HG02943 (cell line): ENCODE measurements around the gene TMEM9.

Experiments
- ATAC-seq: cut with Tn5 transposase; IDR thresholded peaks from one replicate; pipeline ENCODE4 v1.9.1; 2021; ENCODE audit warnings: mild to moderate bottlenecking, low read depth, moderate library complexity; ENCODE audit not compliant: unreplicated experiment

Gene TMEM9

GRCh38 chr1:201111156-201111555, 43.1 kb downstream of the TMEM9 start:
- ATAC-seq, result no peak

DNA sequence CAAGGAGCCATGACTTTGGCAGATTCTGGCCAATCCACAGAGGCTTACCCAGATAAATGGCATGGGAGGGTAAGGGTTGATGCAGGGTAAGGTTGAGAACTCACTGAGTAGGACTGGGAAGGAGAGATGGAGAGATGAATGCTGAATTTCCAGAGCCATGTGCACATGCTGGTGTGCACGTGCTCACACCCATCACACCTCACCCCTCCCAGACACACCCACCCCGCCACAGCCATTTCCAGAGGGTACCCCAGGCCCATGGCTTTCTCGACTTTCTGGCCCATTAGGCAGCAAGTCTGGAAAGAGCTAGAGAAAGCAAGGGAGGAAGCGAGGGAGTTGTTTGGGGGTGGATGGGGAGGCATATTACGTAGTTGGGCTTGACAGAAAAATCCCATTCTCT, 43.7 kb downstream of the TMEM9 start:
- no peak for ATAC-seq

DNA sequence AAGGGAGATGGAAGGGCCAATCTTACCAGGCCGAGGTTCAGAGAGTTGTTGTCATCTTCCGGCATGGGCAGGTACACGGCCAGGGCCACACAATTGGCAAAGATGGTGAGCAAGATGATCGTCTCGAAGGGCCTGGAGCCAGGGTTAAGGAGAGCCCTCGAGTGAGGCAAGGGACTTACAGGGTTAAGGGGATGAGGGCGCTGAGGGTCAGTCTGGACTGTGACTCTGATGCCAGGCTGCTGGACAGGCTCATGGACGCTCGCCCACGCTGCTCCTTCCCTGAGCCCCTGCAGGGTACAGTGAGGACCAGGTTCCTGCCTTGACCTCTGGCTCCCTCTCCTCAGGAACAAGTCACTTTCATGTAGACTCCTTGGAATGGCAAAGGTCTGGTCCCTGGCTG, 44.1 kb downstream of the TMEM9 start:
- ATAC-seq, result no peak

DNA sequence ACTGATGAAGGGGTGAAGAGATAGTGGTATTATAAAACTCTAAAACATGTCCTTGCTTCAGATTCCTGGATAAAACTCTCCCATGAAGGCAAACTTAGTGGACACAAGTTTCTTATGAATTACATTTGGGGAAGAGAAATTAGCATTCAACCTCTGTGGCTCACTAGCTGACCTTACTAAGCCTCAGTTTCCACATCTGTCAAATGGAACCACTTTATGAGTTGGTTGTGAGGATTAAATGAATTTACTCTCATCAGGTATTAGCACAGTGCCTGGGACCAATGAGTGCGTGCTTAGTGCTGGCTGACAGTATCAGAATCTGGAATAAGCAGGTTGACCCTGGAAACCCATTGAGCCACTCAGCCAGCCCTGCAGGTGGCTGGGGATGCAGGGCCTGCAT, 44.6 kb downstream of the TMEM9 start:
- ATAC-seq, result no peak

- no peak for ATAC-seq
These were observed 45.7 kb downstream of the TMEM9 start for GRCh38 chr1:201108614-201109013.

DNA sequence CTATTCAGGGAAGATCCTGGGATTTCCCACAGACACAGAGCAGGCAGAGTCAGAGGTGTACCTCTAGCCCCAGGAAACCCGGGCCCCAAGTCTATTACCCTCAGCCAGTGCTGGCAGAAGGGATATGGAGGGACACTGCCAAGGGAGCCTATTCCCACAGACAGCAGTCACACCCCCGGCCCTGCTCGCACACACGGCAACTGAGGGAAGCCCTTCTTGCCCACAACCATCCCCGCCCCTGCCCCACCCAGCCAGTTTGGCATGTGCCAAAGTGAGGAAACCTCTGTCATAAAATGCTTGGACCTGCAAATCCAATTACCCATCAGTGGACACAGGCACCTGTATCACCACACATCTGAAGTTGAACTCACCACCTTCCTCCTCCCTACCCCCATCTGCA, 48.6 kb downstream of the TMEM9 start:
- no peak for ATAC-seq

GRCh38 chr1:201104141-201104540, 50.1 kb downstream of the TMEM9 start:
- ATAC-seq, result no peak

DNA sequence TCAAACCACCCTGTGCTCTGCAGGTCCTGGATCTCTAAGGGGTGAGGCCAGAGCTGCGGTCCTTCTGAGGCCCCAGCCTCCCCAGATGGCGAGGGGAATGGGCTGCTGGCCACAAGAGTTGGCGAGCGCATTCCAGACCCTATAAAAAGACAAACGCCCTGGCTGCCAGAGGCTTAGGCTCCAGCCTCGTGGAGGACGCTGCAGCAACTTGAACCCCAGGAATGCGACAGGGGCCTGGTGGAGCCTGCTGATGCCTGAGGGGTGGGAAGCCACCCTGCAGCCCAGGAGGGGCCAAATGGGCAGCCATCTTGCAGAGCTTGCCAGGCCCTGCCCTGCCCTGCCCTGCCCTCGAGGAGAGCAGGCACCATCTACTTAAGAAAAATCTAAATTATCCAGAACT, 50.6 kb downstream of the TMEM9 start:
- no peak for ATAC-seq

DNA sequence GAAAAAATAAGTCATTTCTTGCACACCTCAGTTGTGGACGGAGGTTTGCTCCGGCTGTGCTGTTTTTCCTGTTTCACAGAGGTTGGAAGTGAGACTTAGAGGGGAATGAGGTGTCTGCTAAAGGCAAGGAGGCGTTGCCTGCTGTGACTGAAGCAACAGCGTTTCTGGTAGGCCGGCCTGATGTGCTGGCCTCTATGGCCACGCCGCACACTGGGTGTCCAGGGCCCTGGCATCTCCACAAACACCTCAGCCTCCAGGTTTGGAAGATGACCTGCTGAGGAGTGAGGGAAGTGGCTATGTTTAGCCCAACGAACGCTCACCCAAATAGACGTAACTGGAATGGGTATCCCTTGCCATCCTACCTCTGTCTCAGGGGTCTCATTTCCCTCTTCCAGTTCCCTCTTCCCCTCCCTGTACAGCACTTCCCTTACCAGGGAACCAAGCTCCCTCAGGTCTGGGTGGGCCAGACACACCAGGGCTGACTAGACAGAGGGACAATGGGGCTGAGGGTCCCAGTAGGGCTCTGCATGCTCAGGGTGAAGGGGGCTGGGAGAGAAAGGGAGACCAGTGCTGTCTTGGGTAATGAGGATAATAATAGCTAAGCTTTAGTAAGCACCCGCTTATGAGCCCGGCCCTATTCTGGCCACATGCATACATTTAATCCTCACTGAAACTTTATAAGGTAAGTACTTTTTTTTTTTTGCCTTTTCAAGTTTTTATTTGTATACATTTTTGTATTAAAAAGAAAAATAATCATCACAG, 53.9 kb downstream of the TMEM9 start:
- no peak for ATAC-seq

GRCh38 chr1:201098992-201099677, 55.1 kb downstream of the TMEM9 start:
- ATAC-seq, result no peak

GRCh38 chr1:201096977-201097856, 57.1 kb downstream of the TMEM9 start:
- ATAC-seq, result no peak

DNA sequence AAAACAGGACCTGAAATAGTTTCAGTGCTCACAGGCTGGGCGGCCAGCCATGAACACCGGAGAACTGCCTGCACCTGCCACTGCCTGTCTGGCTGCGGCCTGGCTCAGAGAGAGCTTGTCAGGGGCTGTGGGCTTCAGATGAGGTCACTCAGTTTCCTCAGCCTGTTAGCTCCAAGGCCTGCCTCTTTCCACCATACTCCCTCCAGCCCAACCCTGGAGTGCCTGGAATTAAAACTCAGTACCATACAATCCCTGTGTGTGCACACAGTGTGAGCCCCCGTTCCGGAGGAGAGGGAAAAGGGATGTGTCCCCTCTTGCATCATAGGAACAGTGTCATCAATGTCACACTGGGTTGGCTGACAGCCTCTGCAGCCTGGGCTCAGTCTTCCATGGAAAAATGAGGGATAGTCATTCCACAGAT, 58.2 kb downstream of the TMEM9 start:
- no peak for ATAC-seq

DNA sequence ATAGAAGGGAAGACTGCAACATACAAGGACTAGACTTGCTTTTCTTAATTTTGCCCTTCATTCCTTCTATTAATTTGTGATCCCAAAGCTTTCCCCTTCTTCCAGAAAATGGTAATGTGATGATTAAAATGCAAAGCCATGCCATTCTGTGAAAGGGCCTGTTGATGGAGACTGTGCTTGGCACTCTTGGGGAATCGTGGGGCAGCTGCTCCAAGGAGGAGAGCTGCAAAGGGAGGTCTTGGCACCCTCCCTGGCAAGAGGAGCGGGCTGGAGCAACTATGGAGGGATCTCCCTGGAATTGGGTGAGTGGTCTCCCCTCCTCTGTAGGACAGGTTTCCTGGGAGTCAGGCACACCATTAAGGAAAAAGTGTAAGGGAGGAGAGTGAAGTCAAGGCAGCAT, 58.7 kb downstream of the TMEM9 start:
- ATAC-seq, result no peak

DNA sequence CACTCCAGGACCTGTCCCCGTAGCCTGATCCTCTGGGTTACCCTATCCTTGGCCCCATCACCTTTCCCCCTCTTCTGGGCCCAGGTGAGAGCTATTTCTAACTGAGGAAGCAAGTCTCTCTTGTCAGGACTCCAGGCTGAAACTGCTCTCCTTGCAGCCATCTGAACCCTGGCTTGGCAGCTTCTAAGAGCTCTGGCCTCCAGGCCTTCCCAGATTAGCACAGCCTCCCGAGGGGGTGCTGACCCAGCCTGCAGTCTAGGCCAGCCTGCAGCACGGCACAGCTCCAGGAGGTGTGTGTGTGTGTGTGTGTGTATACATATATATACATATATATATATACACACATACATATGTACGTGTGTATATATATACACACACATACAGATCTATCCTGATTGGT, 59.4 kb downstream of the TMEM9 start:
- no peak for ATAC-seq

- ATAC-seq, result no peak
These were observed 60.3 kb downstream of the TMEM9 start for GRCh38 chr1:201093962-201094361.

DNA sequence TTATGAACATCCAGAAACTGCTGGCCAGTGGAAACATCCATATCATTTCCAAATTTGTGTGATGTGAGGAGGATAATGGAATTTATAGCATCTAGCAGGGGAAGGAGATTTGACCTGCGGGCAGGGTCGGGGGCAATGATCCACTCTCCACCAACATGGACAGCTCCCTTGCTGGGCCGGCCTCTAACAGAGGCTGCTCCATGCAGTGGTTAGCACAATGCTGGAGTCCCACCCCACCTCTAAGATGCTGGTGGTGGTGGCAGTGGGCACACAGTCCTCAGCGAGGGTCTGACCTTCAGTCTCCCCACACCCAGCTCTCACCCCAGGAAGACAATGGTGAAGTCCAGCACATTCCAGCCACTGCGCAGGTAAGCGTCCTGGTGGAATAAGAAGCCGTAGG, 60.7 kb downstream of the TMEM9 start:
- no peak for ATAC-seq

- no peak for ATAC-seq
These were observed 61.5 kb downstream of the TMEM9 start for GRCh38 chr1:201092738-201093137.

DNA sequence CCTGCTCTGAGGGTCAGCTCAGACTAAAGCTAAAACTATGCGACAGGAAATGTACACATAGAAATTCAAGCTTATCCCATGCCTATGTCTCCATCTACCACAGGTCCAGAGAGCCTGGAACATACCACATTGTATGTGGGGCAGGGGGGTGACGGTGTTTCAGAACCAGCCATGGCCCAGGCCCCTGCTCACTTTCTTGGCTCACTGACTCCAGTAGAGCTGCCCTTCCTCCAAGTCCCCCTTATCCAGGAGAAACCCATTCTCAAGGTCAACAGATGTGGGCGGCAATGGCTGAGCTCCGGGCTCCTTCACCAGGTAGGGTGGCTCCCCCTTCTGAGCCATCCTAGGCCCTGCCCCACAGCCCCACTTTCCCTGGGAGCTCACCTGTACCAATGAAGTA, 63.0 kb downstream of the TMEM9 start:
- no peak for ATAC-seq

- ATAC-seq, result no peak
These were observed 63.7 kb downstream of the TMEM9 start for GRCh38 chr1:201090541-201090940.

DNA sequence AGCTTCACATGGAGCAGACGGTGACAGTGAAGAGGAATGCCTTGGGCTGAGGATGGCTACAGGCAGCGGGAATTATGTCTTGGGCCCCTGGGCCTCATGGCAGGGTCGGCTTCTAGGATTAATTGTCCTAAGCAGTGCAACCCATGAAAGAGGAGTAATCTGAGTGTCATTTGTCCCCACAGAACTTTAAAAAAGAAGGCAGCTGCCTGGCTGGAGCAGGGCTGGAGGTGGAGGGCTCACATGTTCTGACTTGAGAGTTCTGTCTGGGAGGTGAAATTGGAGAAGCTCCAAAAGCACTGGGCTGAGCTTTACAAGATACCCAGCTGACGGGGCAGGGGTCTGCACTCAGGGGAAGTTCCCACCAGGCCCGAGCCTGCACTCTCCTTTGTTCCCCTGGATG, 64.7 kb downstream of the TMEM9 start:
- ATAC-seq, result no peak

DNA sequence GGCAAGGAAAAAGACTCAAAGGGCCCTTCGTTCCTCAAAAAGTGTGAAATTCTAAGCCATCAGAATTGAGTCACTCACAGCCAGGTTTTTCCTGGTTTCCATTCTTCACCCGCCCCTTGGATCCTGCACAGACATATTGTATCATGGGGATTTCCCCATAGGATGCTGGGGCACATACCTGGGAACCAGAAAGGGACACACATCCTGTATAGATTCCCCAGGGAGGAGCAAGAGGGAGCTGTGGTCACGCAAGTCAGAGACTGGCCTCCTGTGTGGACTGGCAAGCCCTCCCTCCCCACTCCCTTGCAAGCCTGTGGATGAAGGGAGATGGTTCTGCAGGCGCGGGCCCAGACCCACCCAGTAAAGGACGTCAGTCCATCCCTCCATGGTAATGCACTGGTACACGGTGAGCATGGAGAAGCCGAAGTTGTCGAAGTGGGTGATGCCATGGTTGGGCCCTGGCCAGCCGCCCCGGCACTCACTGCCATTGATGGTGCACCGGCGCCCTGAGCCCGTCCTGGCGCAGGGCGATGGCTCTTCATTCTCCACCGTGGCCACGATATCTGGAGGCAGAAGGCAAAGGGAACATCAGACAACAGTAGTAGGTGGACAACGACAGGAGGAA, 65.3 kb downstream of the TMEM9 start:
- ATAC-seq, result no peak
